Right lobe of liver (tissue), 6 donors: ENCODE results near the gene WNT5B. TPM values are rescaled to one million over a fixed set of nuclear protein-coding genes. Genes with fewer than 3 reads are reported as not detected.
A peak's percentile ranks its signal among the peaks of the same experiment; 100 is the strongest.
"Not testable (repeated sequence)": the region's sequence is repeated elsewhere in the genome, so short reads cannot be mapped to it uniquely, and the experiment has no call there.

ENCODE experiments used
- ATAC-seq, 4 donors: fragments of 200-7000 bp; cut with Tn5 transposase; one replicate each; pipeline ENCODE4 v1.9.1; 2020; ENCODE audit warnings: mild to moderate bottlenecking in 4 of 4, moderate library complexity in 4 of 4
- DNase-seq, 3 donors: peaks; one replicate each; pipeline ENCODE4 v3.0.0-alpha.2; 2020
- H3K27ac ChIP-seq, 3 donors: fragments of 200-600 bp; one replicate each; pipeline ENCODE4 v1.8.0; 2022
- H3K27me3 ChIP-seq, 2 donors: fragments of 200-600 bp; one replicate each; pipeline ENCODE4 v1.8.0; 2022
- H3K36me3 ChIP-seq, 4 donors: fragments of 200-600 bp; sonication (generic) in 1 of 4; one replicate each; pipeline versions ENCODE4 v1.5.1 to v1.8.0; 2017 to 2022; ENCODE audit warnings: control low read depth in 1 of 4
- H3K4me1 ChIP-seq, 4 donors: fragments of 200-600 bp; sonication (generic) in 1 of 4; one replicate each; pipeline versions ENCODE4 v1.5.1 to v1.8.0; 2017 to 2022; ENCODE audit warnings: control low read depth in 1 of 4
- H3K4me3 ChIP-seq, 3 donors: fragments of 200-600 bp; one replicate each; pipeline ENCODE4 v1.8.0; 2022
- H3K9me3 ChIP-seq, 4 donors: fragments of 200-600 bp; sonication (generic) in 1 of 4; one replicate each; pipeline versions ENCODE4 v1.5.1 to v1.8.0; 2017 to 2022; ENCODE audit warnings: control low read depth in 1 of 4
- CTCF ChIP-seq, 4 donors: fragments of 200-600 bp in 3 of 4; fragments of 450-650 bp in 1 of 4; IDR thresholded peaks; one replicate each; pipeline versions ENCODE4 v1.5.1 to v1.8.0; 2016 to 2022; ENCODE audit warnings: antibody characterized with exemption in 4 of 4, mild to moderate bottlenecking in 2 of 4
- POLR2A ChIP-seq: fragments of 450-650 bp; IDR thresholded peaks from one replicate; pipeline ENCODE4 v1.6.1; 2017; ENCODE audit warnings: antibody characterized with exemption, mild to moderate bottlenecking
- WGBS: methylation state at CpG from one replicate; pipeline ENCODE4 v1.1.6; 2018; ENCODE audit warnings: low coverage, low lambda C conversion rate; ENCODE audit not compliant: insufficient coverage; ENCODE audit errors: missing lambda C conversion rate; 5-methylcytosine and 5-hydroxymethylcytosine counted together
- intact Hi-C, 2 donors: fragments of 100-400 bp; cut with DNase I; formaldehyde crosslinking; loops; one replicate each; pipeline versions ENCODE4 v1.11.2 to v1.14.1; 2022
- total RNA-seq, 6 experiments: library from RNA; depleted of rRNA in 2 of 6; stranded (reverse); fragments of >200 nt in 2 of 6; fragmentation: NEBNext Ultra II Directional in 3 of 6; extraction: Animal tissue kit (Norgen Biotek cat#: 25700) in 3 of 6; gene quantifications; one replicate each; pipeline versions ENCODE4 v1.1.0 to v1.2.4, GENCODE V29; 2016 to 2023
- donor health status: DM: no; HTN: yes; CAD: no.
- donor health status: DM: no; HTN: no; CAD: no.
- donor health status: DM: no; HTN: no; CAD: no.
- donor health status: DM: no; HTN: yes; CAD: no.
- donor health status: DM: no; HTN: yes; CAD: no.

The WNT5B gene
- total RNA-seq, 6 experiments from 2014 or later = 0.43 to 8.1 (median 1.5) TPM

GRCh38 chr12:1692226-1692625 is 63.2 kb downstream of the WNT5B start:
- intact Hi-C loops = no loop called here
- no peaks in the 10 kb centered on the region for H3K27me3 ChIP-seq
- ATAC-seq (no peak), DNase-seq (no peak)
- peak overlapping the region; percentile 85 to 93 (median 86) for H3K4me3 ChIP-seq
- no peaks in the 10 kb centered on the region for H3K36me3 ChIP-seq
- H3K4me1 ChIP-seq = peaks cover 0 to 44% (median 3%) of the 10 kb centered on the region in 4 donors
- 9% methylated on average over 4 of the region's 4 CpGs for WGBS
- TF ChIP-seq POLR2A (no peak), CTCF (IDR thresholded peaks at IDR 0.05) (no peak)
- peak overlapping the region in 2 of 3 donors; percentile 93 to 97 for H3K27ac ChIP-seq
- no peaks in the 10 kb centered on the region for H3K9me3 ChIP-seq

- DNase-seq = no peak
- H3K4me1 ChIP-seq = peaks cover 0 to 51% (median 3%) of the 10 kb centered on the region in 4 donors
- H3K4me3 ChIP-seq = peak overlapping the region in 1 of 3 donors; percentile 93
- H3K9me3 ChIP-seq = no peaks in the 10 kb centered on the region
- H3K36me3 ChIP-seq = no peaks in the 10 kb centered on the region
- WGBS = 32% methylated on average over 15 of the region's 15 CpGs
- no peaks in the 10 kb centered on the region for H3K27me3 ChIP-seq
- intact Hi-C loops = no loop called here
- no peak for TF ChIP-seq CTCF (IDR thresholded peaks at IDR 0.05)
- no peak for TF ChIP-seq POLR2A
- no peak for ATAC-seq
- H3K27ac ChIP-seq = peak overlapping the region in 1 of 3 donors; percentile 97
These were observed 64.0 kb downstream of the WNT5B start for GRCh38 chr12:1692895-1693610.

GRCh38 chr12:1695097-1695496 is 66.1 kb downstream of the WNT5B start:
- intact Hi-C loops, H3K9me3 ChIP-seq, ATAC-seq, H3K4me3 ChIP-seq, H3K27me3 ChIP-seq, H3K27ac ChIP-seq, H3K36me3 ChIP-seq, DNase-seq: not testable (repeated sequence)
- WGBS = 84% methylated on average over 7 of the region's 8 CpGs
- peaks cover 0 to 66% (median 3%) of the 10 kb centered on the region in 4 donors for H3K4me1 ChIP-seq

- intact Hi-C loops = no loop called here
- TF ChIP-seq POLR2A = no peak
- TF ChIP-seq CTCF (IDR thresholded peaks at IDR 0.05) = no peak
- Histone ChIP-seq H3K27ac (peak overlapping the region in 1 of 3 donors; percentile 9), H3K4me3 (no peak overlapping the region), H3K36me3 (no peaks in the 10 kb centered on the region), H3K9me3 (no peaks in the 10 kb centered on the region), H3K4me1 (peaks cover 0 to 62% (median 3%) of the 10 kb centered on the region in 4 donors), H3K27me3 (no peaks in the 10 kb centered on the region)
- ATAC-seq = no peak
- 31% methylated on average over 4 of the region's 8 CpGs for WGBS
- DNase-seq = no peak
These were observed 67.0 kb downstream of the WNT5B start for GRCh38 chr12:1695886-1696670.

- ATAC-seq = peak in 2 of 4 donors; percentile 18 to 28
- Histone ChIP-seq H3K27ac (no peak overlapping the region), H3K36me3 (no peaks in the 10 kb centered on the region), H3K4me3 (no peak overlapping the region), H3K9me3 (no peaks in the 10 kb centered on the region), H3K4me1 (peaks cover 0 to 64% (median 3%) of the 10 kb centered on the region in 4 donors), H3K27me3 (no peaks in the 10 kb centered on the region)
- TF ChIP-seq POLR2A (no peak), CTCF (IDR thresholded peaks at IDR 0.05) (no peak)
- no peak for DNase-seq
- intact Hi-C loops = no loop called here
These were observed 67.8 kb downstream of the WNT5B start for GRCh38 chr12:1696800-1697199.
